ENCODE measurements around the gene CD72. TPM values are rescaled to one million over a fixed set of nuclear protein-coding genes. Genes with fewer than 3 reads are reported as not detected.

The CD72 gene
- total and polyA plus RNA-seq, 2 donors (not counting 1 experiment from before 2014, with no cell fraction given) = 1.00 to 2.8 TPM

DNA sequence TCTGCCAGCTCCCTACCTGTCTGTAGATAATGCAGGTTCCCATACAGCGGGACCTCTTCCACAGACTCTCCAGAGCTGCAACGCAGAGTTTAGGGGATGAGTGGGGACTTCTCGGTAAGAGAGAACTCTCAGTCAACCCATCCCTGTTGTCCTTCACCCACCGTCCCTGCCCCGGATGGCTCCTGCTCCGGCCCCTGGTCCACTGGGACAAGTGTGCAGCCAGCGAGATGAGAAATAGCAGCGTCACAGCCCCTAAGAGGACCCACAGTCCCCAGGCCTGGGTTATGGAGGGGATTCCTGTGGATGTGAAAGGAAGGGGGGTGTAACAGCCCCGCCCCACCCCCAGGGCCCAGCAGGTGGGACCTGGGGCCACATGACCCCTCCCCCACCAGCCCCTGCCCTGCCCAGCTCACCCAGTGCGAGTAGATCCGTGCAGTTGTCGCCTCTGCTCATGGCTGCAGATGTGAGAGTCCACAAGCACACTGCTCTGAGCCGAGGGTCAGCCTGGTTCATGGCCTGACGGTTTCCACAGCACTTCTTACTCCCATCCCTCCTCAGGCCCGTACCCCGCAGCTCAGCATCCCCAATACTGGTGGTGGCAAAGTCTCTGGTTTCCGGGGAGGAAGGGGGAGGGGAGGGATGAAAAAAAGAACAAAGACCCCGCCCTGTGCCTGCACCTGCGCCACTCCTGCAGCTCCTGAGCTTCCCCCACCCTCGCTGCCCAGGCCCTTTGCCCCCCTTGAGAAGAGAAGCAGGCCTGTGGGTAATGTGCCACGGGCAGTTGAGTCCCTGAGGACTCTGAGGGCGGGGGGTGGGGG is 32.3 kb upstream of the CD72 start, which contains the start of gene SIT1:
SIT1 (minus strand) TSS at position 591 of the 818 bp plus-strand sequence; CDS start at position 513, 78 bp downstream.
- H3K27me3 ChIP-seq (ENCODE audit: control insufficient read depth, insufficient read depth, low read length) = no peaks in the 10 kb centered on the region
- no peak within 1 kb of the TSS for H3K27ac ChIP-seq (ENCODE audit: insufficient read depth, low read length)
- peaks cover 5% of the 10 kb centered on the region for H3K4me1 ChIP-seq (ENCODE audit: control insufficient read depth, extremely low read depth, insufficient read depth, low read length)
- no peaks in the 10 kb centered on the region for H4K20me1 ChIP-seq (ENCODE audit: control insufficient read depth, extremely low read depth, insufficient read depth, low read length)
- no peaks in the 10 kb centered on the region for H3K36me3 ChIP-seq (ENCODE audit: control insufficient read depth, insufficient read depth, low read length)
- no peak within 1 kb of the TSS for H3K4me3 ChIP-seq (replicated peaks in 1 of 4; ENCODE audit: control extremely low read depth in 1 of 4, insufficient read depth in 1 of 4, low read depth in 3 of 4, low read length in 4 of 4)
- TF ChIP-seq EZH2 (IDR thresholded peaks at IDR 0.05; ENCODE audit: low read length, missing control alignments) = no peak
- TF ChIP-seq, protein P1, sequence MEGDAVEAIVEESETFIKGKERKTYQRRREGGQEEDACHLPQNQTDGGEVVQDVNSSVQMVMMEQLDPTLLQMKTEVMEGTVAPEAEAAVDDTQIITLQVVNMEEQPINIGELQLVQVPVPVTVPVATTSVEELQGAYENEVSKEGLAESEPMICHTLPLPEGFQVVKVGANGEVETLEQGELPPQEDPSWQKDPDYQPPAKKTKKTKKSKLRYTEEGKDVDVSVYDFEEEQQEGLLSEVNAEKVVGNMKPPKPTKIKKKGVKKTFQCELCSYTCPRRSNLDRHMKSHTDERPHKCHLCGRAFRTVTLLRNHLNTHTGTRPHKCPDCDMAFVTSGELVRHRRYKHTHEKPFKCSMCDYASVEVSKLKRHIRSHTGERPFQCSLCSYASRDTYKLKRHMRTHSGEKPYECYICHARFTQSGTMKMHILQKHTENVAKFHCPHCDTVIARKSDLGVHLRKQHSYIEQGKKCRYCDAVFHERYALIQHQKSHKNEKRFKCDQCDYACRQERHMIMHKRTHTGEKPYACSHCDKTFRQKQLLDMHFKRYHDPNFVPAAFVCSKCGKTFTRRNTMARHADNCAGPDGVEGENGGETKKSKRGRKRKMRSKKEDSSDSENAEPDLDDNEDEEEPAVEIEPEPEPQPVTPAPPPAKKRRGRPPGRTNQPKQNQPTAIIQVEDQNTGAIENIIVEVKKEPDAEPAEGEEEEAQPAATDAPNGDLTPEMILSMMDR (conservative IDR thresholded peaks at IDR 0.05 in 1 of 2, IDR thresholded peaks at IDR 0.05 in 1 of 2; ENCODE audit: low read depth in 1 of 2, low read length in 2 of 2) = no peak
- no peaks in the 10 kb centered on the region for H3K9me3 ChIP-seq (ENCODE audit: control insufficient read depth, insufficient read depth, low read depth, low read length)
- DNase-seq (ENCODE audit: low read depth in 2 of 2) = no peak
- H2AFZ ChIP-seq (ENCODE audit: low read length) = peak within 1 kb of the TSS; percentile 12
- H3K79me2 ChIP-seq (ENCODE audit: control insufficient read depth, insufficient read depth, low read length) = no peaks in the 10 kb centered on the region
- no peak within 1 kb of the TSS for H3K9ac ChIP-seq (ENCODE audit: insufficient read depth, low read length)
- no peak within 1 kb of the TSS for H3K4me2 ChIP-seq (ENCODE audit: extremely low read depth, insufficient read depth, low read length)

DNA sequence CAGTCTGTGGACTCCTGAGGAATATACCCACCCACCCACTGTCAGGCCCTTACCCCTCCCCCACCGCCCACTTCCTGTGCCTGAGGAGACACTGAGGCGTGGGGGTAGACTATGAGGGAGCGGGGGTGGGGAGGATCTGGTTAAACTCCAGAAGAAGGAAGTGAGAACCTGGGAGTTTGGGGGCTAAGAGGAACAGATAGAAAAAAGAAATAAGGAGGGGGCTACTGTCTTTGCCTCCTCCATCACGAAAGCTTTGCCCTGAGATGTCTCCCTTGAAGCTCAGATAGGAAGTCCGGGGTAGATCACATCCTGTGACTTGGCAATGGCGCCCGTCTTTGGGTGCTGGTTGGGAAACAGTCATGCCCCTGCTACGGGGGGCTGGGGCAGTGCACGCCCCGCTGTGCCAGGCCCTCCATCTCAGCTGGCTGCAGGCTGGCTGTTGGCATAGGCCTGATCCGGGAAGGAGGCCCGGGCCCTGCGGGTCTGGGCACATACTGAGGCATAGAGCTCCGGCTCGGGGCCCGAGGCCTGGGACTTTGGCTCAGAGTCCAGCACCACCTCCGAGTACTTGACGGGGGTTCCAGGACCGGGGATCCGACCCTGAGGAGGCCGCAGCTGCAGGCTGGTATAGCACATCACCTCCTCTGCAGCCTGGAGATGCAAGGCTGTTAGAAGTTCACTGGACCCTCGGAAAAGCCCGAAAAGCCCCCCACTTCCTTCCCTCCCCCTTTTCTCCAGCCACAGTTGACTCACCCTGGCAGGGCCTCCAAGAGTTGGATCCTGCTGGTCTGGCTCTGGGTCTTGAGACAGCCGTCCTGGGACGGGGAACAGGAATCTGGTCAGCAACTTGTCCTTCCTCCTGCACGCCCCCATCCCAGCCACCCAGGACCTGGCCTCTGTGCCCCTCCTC is 31.5 kb upstream of the CD72 start:
- H3K79me2 ChIP-seq (ENCODE audit: control insufficient read depth, insufficient read depth, low read length) = no peaks in the 10 kb centered on the region
- DNase-seq (ENCODE audit: low read depth in 2 of 2) = no peak
- H3K9ac ChIP-seq (ENCODE audit: insufficient read depth, low read length) = no peak overlapping the region
- no peak overlapping the region for H3K4me3 ChIP-seq (replicated peaks in 1 of 4; ENCODE audit: control extremely low read depth in 1 of 4, insufficient read depth in 1 of 4, low read depth in 3 of 4, low read length in 4 of 4)
- no peaks in the 10 kb centered on the region for H4K20me1 ChIP-seq (ENCODE audit: control insufficient read depth, extremely low read depth, insufficient read depth, low read length)
- H3K9me3 ChIP-seq (ENCODE audit: control insufficient read depth, insufficient read depth, low read depth, low read length) = no peaks in the 10 kb centered on the region
- H3K4me2 ChIP-seq (ENCODE audit: extremely low read depth, insufficient read depth, low read length) = no peak overlapping the region
- no peaks in the 10 kb centered on the region for H3K27me3 ChIP-seq (ENCODE audit: control insufficient read depth, insufficient read depth, low read length)
- TF ChIP-seq, protein P1 (conservative IDR thresholded peaks at IDR 0.05 in 1 of 2, IDR thresholded peaks at IDR 0.05 in 1 of 2; ENCODE audit: low read depth in 1 of 2, low read length in 2 of 2) = no peak
- no peak for TF ChIP-seq EZH2 (IDR thresholded peaks at IDR 0.05; ENCODE audit: low read length, missing control alignments)
- no peaks in the 10 kb centered on the region for H3K36me3 ChIP-seq (ENCODE audit: control insufficient read depth, insufficient read depth, low read length)
- H2AFZ ChIP-seq (ENCODE audit: low read length) = peak overlapping the region; percentile 12
- peaks cover 5% of the 10 kb centered on the region for H3K4me1 ChIP-seq (ENCODE audit: control insufficient read depth, extremely low read depth, insufficient read depth, low read length)
- no peak overlapping the region for H3K27ac ChIP-seq (ENCODE audit: insufficient read depth, low read length)
